Measurements from ENCODE around the gene ZNF784. TPM values are rescaled to one million over a fixed set of nuclear protein-coding genes. Genes with fewer than 3 reads are reported as not detected.
A peak's percentile ranks its signal among the peaks of the same experiment; 100 is the strongest.
"Not testable (repeated sequence)": the region's sequence is repeated elsewhere in the genome, so short reads cannot be mapped to it uniquely, and the experiment has no call there.

The ZNF784 gene
- total RNA-seq, 2 donors from 2014 or later = 3.6 to 4.3 TPM

- DNase-seq (ENCODE audit: low spot score) = no peak
- intact Hi-C loops (cut with DNase I) = no loop called here
Observed at GRCh38 chr19:55594996-55595545, 29.3 kb downstream of the ZNF784 start.

GRCh38 chr19:55593096-55593772 lies 31.1 kb downstream of the ZNF784 start:
- no peak for DNase-seq (ENCODE audit: low spot score)
- intact Hi-C loops (cut with DNase I) = no loop called here

GRCh38 chr19:55592391-55593090 lies 31.8 kb downstream of the ZNF784 start:
- DNase-seq (ENCODE audit: low spot score) = no peak
- intact Hi-C loops (cut with DNase I) = no loop called here

DNA sequence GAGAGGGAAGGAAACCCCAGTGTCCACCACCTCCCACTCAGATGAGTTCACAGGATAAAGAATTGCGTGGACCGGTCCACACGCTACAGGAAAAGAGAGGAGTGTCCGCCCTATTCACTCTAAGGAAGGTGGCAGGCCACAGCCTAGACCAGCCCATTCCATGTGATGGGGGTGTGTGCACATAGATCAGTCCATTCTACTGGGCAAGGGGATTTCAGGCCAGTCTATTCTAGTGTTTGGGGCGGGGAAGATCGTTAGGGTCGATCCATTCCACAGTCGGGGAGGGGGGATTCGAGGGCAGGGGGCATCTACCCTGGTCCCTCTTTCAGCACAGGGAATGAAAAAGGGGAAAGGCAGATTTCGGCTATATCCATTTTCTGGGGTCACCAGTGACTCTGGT lies 32.8 kb downstream of the ZNF784 start:
- DNase-seq (ENCODE audit: low spot score) = no peak
- intact Hi-C loops (cut with DNase I) = no loop called here

DNA sequence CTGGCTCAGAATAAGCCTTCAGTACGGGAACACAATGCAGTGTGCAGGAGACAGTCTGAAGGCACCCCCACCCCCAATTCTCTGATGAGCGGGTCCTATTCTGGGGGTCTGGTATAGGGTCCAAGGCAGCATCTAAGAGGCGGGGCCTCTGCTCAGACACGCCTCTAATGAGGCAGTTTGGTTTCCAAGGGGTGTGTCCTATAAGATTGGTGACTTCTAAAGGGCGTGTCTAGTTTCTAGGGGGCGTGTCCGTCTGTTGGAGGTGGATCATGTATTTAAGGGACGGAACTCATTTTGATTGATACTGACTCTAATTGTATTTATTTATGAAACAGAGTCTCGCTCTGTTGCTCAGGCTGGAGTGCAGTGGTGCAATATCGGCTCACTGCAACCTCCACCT lies 33.7 kb downstream of the ZNF784 start:
- no peak for DNase-seq (ENCODE audit: low spot score)
- intact Hi-C loops (cut with DNase I) = no loop called here

DNA sequence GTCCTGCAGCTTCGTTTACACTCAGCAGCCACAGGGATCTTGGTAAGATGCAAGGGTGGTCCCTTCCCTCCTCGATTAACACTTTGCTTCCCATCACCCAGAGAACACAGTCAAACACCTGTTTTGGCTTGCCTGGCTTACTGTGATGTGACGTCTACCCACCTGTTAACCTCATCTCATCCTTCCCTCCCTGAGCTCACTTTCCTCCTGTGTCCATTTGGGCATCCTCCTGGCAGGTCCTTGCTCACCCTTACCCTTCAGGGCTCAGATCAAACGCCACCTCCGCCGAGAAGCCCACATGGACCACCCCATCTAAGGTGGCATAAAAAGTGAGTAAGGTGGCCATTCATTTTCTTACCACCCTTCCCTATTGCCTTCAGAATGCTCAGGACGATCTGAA lies 34.3 kb downstream of the ZNF784 start:
- intact Hi-C loops (cut with DNase I) = no loop called here
- no peak for DNase-seq (ENCODE audit: low spot score)

- intact Hi-C loops (cut with DNase I) = loop anchor here in 1 of 2 donors (5.0 kb wide), 1 partner anchor 71 kb away; no protein-coding TSS in a partner anchor
- DNase-seq (ENCODE audit: low spot score) = no peak
Observed at GRCh38 chr19:55588738-55589137, 35.6 kb downstream of the ZNF784 start.

DNA sequence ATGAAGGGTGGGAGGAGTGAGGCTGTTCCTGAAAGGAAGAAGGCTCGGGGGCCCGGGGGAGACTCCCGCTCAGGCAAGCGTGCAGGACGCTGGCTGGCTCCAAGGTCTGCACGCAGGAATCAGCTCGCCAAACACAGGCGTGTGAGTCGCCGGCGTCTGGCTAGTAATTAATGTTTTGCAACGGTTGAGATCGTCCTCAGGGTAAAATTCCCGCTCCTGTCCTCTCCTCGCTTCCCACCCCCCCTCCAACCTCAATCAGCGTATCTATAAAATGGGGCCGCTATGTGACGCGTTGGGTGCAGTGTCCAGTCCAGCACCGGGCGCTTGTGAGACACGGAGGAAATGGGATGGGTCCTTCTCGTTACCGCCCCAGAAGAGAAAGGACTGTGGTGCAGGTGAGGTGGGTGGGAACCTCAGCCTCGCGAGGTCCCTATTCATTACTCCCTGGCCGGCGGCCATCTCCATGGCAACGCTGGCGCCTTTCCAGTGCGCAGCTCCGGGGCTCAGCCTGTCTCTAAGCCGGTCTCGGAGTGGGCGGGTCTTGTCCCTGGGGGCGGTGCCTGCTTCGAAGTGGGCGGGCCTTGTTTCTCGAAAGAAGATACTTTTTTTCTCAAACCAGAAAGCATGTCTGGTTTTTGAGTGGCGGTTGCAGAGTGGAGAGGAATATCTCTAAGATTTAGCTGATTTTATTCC lies 37.2 kb downstream of the ZNF784 start:
- peak; percentile 97 for DNase-seq (ENCODE audit: low spot score)
- intact Hi-C loops (cut with DNase I) = loop anchor here in 1 of 2 donors (5.0 kb wide), 1 partner anchor 70 kb away; no protein-coding TSS in a partner anchor

- no peak for DNase-seq (ENCODE audit: low spot score)
- intact Hi-C loops (cut with DNase I) = loop anchor here in 1 of 2 donors (5.0 kb wide), 1 partner anchor 68 kb away; no protein-coding TSS in a partner anchor
Observed at GRCh38 chr19:55585658-55586339, 38.6 kb downstream of the ZNF784 start.

DNA sequence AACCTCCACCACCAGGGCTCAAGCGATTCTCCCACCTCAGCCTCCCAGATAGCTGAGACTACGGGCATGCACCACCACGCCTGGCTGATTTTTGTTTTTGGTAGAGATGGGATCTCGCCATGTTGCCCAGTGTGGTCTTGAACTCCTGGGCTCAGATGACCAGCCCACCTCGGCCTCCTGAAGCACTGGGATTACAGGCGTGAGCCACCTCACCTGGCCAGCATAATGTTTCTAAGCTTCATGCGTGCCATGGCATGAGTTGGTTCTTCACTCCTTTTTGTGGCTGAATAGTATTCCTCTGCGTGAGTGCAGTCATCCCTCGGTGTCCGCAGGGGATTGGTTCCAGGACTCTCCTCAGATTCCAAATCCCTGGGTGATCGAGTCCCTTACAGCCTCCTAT lies 39.5 kb downstream of the ZNF784 start:
- no peak for DNase-seq (ENCODE audit: low spot score)
- intact Hi-C loops (cut with DNase I) = loop anchor here (1.0 to 5.0 kb wide), 2 partner anchors 21 to 68 kb away; no protein-coding TSS in a partner anchor

DNA sequence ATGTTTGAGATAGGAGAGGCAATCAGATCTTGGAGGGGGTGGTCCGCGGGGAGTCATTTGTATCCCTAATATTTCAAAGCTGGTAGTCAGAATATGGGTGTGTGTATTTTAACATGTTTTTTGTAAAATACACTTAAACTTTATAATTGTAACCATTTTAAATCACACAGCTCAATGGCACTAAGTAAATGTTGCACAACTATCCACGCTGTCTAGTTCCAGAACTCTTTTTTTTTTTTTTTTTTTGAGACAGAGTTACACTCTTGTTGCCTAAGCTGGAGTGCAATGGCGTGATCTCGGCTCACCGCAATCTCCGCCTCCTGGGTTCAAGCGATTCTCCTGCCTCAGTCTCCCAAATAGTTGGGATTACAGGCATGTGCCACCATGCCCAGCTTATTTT lies 40.5 kb downstream of the ZNF784 start:
- DNase-seq (ENCODE audit: low spot score) = not testable (repeated sequence)
- intact Hi-C loops (cut with DNase I) = loop anchor here in 1 of 2 donors (1.0 kb wide), 1 partner anchor 20 kb away; no protein-coding TSS in a partner anchor

- intact Hi-C loops (cut with DNase I) = not testable (repeated sequence)
Observed at GRCh38 chr19:55582284-55582683, 42.1 kb downstream of the ZNF784 start.

GRCh38 chr19:55581823-55582223 lies 42.5 kb downstream of the ZNF784 start:
- intact Hi-C loops (cut with DNase I) = no loop called here
- DNase-seq (ENCODE audit: low spot score) = no peak

More at GRCh38 chr19:55582284-55582683, 42.1 kb downstream of the ZNF784 start:
- DNase-seq (ENCODE audit: low spot score) = not testable (repeated sequence)

DNA sequence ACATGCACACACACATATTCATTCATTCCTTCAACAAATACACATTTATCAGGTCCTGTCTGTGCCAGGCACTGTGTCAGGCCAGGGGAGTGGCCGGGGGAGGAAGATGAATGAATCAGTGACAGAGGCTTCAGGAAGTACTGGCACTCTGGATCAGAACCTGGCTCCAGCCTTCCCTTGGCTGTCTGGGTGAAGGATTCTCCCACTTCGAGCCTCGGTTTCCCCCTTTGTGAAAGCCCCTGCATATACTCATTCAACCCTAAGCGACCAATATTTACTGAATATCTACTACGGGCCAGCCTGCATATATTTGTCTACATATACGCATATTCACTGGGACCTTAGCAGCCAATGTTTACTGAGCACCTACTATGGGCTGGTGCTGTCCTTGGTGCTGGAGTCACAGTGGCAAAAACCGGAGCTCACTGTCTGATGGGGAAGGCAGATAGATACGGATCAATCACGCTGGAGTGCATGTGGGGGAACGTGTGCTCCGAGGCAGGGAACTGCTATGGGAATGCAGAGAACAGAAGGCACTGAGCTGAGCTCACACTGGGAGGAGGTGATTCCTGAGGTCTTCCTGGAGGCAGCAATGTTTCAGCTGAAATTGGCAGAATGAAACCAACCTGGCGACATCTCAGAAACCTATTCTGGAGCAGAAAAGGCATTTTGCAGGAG lies 43.1 kb downstream of the ZNF784 start:
- intact Hi-C loops (cut with DNase I) = no loop called here
- DNase-seq (ENCODE audit: low spot score) = no peak

DNA sequence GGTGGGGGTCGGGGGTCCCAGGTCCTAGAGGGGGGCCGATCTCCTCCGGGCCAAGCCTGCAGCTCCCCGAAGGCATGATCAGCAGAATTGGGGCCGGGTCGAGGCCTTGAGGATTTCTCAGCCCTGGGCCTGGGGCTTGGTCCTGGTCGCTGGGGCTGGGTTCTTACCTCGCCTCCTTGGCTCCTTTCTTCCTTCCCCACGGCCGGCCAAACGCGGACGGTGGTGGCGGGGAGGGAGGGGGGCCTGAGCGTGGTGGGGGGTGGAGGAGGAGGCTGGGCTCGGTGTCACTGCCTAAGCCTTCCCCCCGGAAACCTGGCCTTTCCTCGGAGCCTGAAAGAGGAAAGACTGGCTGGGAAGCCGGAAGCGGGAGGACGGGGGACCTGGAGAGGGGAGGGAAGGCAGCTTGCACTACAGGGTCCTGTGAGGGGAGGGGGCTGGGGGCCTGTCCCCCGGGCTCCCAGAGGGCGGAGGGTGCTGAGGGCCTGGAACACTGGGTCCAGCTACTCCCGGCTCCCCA lies 43.7 kb downstream of the ZNF784 start, which contains the start of gene ZNF579:
Gene ZNF579, minus strand, starts transcription at position 221 of the 517 bp plus-strand sequence. CDS start 1,209 bp downstream, outside the sequence.
- DNase-seq (ENCODE audit: low spot score) = peak; percentile 96
- intact Hi-C loops (cut with DNase I) = no loop called here

GRCh38 chr19:55579766-55580621 lies 44.4 kb downstream of the ZNF784 start:
- intact Hi-C loops (cut with DNase I) = loop anchor here in 1 of 2 donors (5.0 kb wide), 1 partner anchor 53 kb away; no protein-coding TSS in a partner anchor
- DNase-seq (ENCODE audit: low spot score) = no peak

Data from posterior vena cava (tissue), 2 donors.